ENCODE data around the gene TBC1D13. TPM values are rescaled to one million over a fixed set of nuclear protein-coding genes. Genes with fewer than 3 reads are reported as not detected.

The TBC1D13 gene
- total RNA-seq, 1 donor: 17.0 TPM

GRCh38 chr9:128770286-128771030 is 16.6 kb upstream of the TBC1D13 start:
- Histone ChIP-seq H3K4me2 (ENCODE audit: insufficient read depth, low read length) (peak overlapping the region; percentile 98), H4K20me1 (ENCODE audit: insufficient read depth, low read length) (peaks cover 11% of the 10 kb centered on the region), H3K4me1 (ENCODE audit: insufficient read depth, low read length) (peaks cover 14% of the 10 kb centered on the region), H3K27me3 (ENCODE audit: insufficient read depth, low read length) (no peaks in the 10 kb centered on the region), H3K4me3 (ENCODE audit: insufficient read depth, low read length) (peak overlapping the region; percentile 98), H3K36me3 (ENCODE audit: insufficient read depth, low read length) (no peaks in the 10 kb centered on the region), H3K9me3 (ENCODE audit: low read depth, low read length) (no peaks in the 10 kb centered on the region), H3K79me2 (ENCODE audit: insufficient read depth, low read length) (peaks cover 44% of the 10 kb centered on the region), H2AFZ (ENCODE audit: low read length) (peak overlapping the region; percentile 95), H3K27ac (ENCODE audit: low read depth, low read length) (peak overlapping the region; percentile 90)
- no peak for TF ChIP-seq CTCF (IDR thresholded peaks at IDR 0.05; ENCODE audit: extremely low read depth, low read depth, low read length)
- DNase-seq (ENCODE audit: insufficient read length, low spot score, missing footprints): peak; percentile 45

GRCh38 chr9:128771094-128771721 is 15.8 kb upstream of the TBC1D13 start:
- no peaks in the 10 kb centered on the region for H3K9me3 ChIP-seq (ENCODE audit: low read depth, low read length)
- no peak for TF ChIP-seq CTCF (IDR thresholded peaks at IDR 0.05; ENCODE audit: extremely low read depth, low read depth, low read length)
- no peaks in the 10 kb centered on the region for H3K36me3 ChIP-seq (ENCODE audit: insufficient read depth, low read length)
- peaks cover 41% of the 10 kb centered on the region for H3K79me2 ChIP-seq (ENCODE audit: insufficient read depth, low read length)
- peak overlapping the region; percentile 90 for H3K27ac ChIP-seq (ENCODE audit: low read depth, low read length)
- H3K4me3 ChIP-seq (ENCODE audit: insufficient read depth, low read length): peak overlapping the region; percentile 98
- peak overlapping the region; percentile 95 for H2AFZ ChIP-seq (ENCODE audit: low read length)
- no peaks in the 10 kb centered on the region for H3K27me3 ChIP-seq (ENCODE audit: insufficient read depth, low read length)
- peak; percentile 72 for DNase-seq (ENCODE audit: insufficient read length, low spot score, missing footprints)
- H4K20me1 ChIP-seq (ENCODE audit: insufficient read depth, low read length): peaks cover 11% of the 10 kb centered on the region
- peaks cover 14% of the 10 kb centered on the region for H3K4me1 ChIP-seq (ENCODE audit: insufficient read depth, low read length)
- H3K4me2 ChIP-seq (ENCODE audit: insufficient read depth, low read length): peak overlapping the region; percentile 98

GRCh38 chr9:128771745-128772519 is 15.1 kb upstream of the TBC1D13 start, which contains the start of gene ZER1:
Gene ZER1, minus strand, starts transcription at chr9:128771927. Its CDS starts 16,362 bp downstream, at chr9:128755565.
- H3K27ac ChIP-seq (ENCODE audit: low read depth, low read length): peak within 1 kb of the TSS; percentile 91
- no peaks in the 10 kb centered on the region for H3K9me3 ChIP-seq (ENCODE audit: low read depth, low read length)
- TF ChIP-seq CTCF (IDR thresholded peaks at IDR 0.05; ENCODE audit: extremely low read depth, low read depth, low read length): no peak
- peak within 1 kb of the TSS; percentile 100 for H2AFZ ChIP-seq (ENCODE audit: low read length)
- H4K20me1 ChIP-seq (ENCODE audit: insufficient read depth, low read length): peaks cover 11% of the 10 kb centered on the region
- peaks cover 14% of the 10 kb centered on the region for H3K4me1 ChIP-seq (ENCODE audit: insufficient read depth, low read length)
- no peaks in the 10 kb centered on the region for H3K36me3 ChIP-seq (ENCODE audit: insufficient read depth, low read length)
- peak within 1 kb of the TSS; percentile 98 for H3K4me3 ChIP-seq (ENCODE audit: insufficient read depth, low read length)
- peak within 1 kb of the TSS; percentile 98 for H3K4me2 ChIP-seq (ENCODE audit: insufficient read depth, low read length)
- peak; percentile 100 for DNase-seq (ENCODE audit: insufficient read length, low spot score, missing footprints)
- H3K79me2 ChIP-seq (ENCODE audit: insufficient read depth, low read length): peaks cover 41% of the 10 kb centered on the region
- H3K27me3 ChIP-seq (ENCODE audit: insufficient read depth, low read length): no peaks in the 10 kb centered on the region

All from osteoblast (primary cell).